ENCODE measurements around the gene DOCK7.

- TF ChIP-seq CTCF (conservative IDR thresholded peaks at IDR 0.05; ENCODE audit: low read depth, low read length) (no peak), EZH2 (IDR thresholded peaks at IDR 0.05; ENCODE audit: low read length, unreplicated experiment) (no peak), EZH2phosphoT487 (IDR thresholded peaks at IDR 0.05; ENCODE audit: borderline replicate concordance, low read length) (no peak)
These were observed 194.0 kb downstream of the DOCK7 start for GRCh38 chr1:62494137-62494536.
